Ectodermal cell (in vitro differentiated cells): ENCODE measurements around the gene PTGDS.
A peak's percentile ranks its signal among the peaks of the same experiment; 100 is the strongest.

Experiments used
- H3K27ac ChIP-seq: 2 replicates; pipeline ENCODE4 v1.7.0; 2013; ENCODE audit warnings: mild to moderate bottlenecking, low read depth, low read length; ENCODE audit not compliant: insufficient read depth, poor library complexity, severe bottlenecking
- H3K27me3 ChIP-seq: 2 replicates; pipeline ENCODE4 v1.7.0; 2013; ENCODE audit warnings: mild to moderate bottlenecking, low read length; ENCODE audit not compliant: insufficient read depth, control insufficient read depth, poor library complexity, severe bottlenecking
- H3K36me3 ChIP-seq: one replicate; pipeline ENCODE4 v1.7.0; 2013; ENCODE audit warnings: low read length; ENCODE audit not compliant: control insufficient read depth, insufficient read depth
- H3K4me1 ChIP-seq: one replicate; pipeline ENCODE4 v1.7.0; 2013; ENCODE audit warnings: low read length; ENCODE audit not compliant: control insufficient read depth, insufficient read depth
- H3K4me3 ChIP-seq: 2 replicates; pipeline ENCODE4 v1.7.0; 2013; ENCODE audit warnings: low read depth, low read length, control low read depth; ENCODE audit not compliant: insufficient read depth
- H3K9me3 ChIP-seq: 2 replicates; pipeline ENCODE4 v1.7.0; 2013; ENCODE audit warnings: mild to moderate bottlenecking, low read length, moderate library complexity; ENCODE audit not compliant: control insufficient read depth
- WGBS, 2 experiments: methylation state at CpG; one replicate each; pipeline ENCODE4 v1.1.7; 2013; ENCODE audit warnings: missing lambda C conversion rate in 2 of 2; 5-methylcytosine and 5-hydroxymethylcytosine counted together

Gene PTGDS

DNA sequence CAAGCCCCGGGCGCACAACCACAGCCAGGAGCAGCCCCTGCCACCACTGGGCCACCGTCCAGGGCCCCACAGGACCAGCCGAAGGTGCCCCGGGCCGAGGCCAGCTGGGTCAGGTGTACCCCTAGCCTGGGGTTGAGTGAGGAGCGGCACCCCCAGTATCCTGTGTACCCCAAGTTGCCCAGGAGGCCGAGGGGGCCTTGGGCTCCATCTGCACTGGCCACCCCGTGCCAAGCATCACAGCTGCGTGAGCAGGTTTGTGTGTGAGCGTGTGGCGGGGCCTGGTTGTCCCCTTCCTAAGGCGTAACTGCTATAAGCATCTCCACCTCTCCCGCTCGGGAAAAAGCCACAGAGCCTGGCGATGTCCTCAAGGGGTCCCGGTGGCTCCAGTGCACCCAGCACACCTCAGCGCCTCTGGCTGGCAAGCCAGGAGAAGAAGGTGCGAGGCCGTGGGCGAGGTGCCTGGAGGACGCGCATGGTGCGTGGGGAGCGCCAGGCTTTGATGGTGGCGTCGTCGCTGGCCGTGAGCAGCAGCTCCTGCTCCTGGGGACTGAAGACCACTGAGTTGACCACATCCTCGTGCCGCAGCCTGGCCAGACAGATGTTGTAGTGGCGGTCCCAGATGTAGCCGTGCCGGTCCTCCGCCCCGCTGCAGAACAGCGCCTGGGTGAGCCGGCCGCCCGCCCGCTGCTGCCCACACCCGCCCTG is 36.6 kb upstream of the PTGDS start:
- Histone ChIP-seq H3K27ac (no peak overlapping the region), H3K4me1 (peaks cover 10% of the 10 kb centered on the region), H3K36me3 (peaks cover 37% of the 10 kb centered on the region), H3K4me3 (no peak overlapping the region), H3K9me3 (no peaks in the 10 kb centered on the region), H3K27me3 (no peaks in the 10 kb centered on the region)
- 96 to 97% methylated on average over 42 of the region's 42 CpGs for WGBS, 2 experiments

DNA sequence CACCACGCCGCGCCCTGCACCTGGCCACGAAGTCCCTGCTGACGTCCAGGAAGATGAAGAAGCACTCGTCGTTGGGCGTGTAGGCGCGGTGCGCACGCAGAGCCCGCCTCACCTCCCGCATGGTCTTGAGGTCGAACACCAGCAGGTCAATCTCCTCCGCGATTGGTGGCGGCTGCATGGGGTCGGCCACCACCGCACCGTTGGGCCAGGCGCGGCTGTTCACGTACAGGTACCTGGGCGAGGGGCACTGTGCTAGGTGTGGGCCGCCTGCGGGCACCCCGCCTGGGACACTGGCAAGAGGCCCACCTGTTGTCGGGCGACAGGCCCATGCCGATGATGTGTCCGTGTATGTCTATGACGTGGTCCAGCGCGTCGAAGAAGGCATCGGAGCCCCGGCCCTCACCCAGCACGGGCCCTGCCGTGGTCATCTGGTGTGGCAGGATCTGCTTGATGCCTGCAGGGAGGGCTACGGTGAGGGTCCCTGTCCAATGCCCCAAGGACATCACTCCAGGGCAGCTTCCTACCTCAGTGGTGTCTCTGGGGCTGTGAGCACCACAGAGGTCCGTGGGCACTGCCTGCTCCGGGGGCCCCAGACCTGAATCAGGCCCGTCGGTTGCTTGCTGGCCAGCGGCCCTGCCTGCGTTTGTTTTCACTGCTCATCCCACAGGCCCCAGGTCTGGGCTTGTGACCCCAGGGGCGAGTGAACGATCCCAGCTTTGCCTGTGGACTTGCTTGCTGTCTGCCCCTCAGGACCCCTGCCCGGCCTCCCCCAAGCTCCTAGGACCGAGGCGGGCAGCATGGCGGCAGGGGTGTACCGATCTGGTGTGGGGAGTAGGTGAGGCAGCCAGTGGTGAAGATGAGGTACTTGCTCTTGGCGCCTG is 35.8 kb upstream of the PTGDS start:
- no peak overlapping the region for H3K4me3 ChIP-seq
- H3K27me3 ChIP-seq: no peaks in the 10 kb centered on the region
- WGBS, 2 experiments: 96% methylated on average over 55 of the region's 55 CpGs
- H3K36me3 ChIP-seq: peaks cover 37% of the 10 kb centered on the region
- H3K27ac ChIP-seq: no peak overlapping the region
- H3K4me1 ChIP-seq: peaks cover 10% of the 10 kb centered on the region
- no peaks in the 10 kb centered on the region for H3K9me3 ChIP-seq

DNA sequence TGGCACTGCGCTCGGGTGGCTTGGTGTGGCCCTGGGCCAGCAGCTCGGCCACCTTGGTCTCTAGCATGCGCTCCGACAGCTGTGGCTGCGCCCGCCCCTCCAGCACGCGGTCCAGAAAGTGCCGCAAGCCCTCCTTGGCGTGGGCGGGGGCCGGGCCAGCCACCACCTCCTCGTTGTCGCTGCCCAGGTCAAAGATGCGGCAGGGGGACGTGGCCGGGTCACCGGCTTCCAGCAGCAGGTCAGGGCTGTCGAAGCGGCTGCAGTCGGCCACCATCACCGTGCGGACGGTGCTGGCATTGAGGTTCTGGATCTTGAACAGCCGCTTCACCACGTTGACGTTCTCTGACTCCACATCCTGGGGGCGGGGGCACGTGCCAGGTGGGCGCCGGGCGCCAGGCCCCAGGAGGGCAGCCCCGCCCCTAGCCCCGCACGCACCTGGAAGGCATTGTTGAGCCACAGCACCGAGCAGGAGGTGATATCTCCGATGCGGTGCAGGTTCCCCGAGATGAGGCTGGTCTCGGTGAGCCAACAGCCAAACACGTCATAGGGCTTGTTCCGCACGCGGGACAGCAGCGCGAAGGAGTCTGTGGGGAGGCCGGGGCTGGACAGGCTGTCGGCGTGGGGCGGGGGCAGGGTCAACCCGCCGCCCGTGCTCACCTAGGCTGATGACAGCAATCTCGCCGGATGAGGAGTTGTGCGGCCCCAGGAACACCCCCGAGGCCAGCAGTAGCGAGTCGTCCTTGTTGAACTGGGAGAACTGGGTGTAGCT is 35.0 kb upstream of the PTGDS start:
- peaks cover 10% of the 10 kb centered on the region for H3K4me1 ChIP-seq
- no peaks in the 10 kb centered on the region for H3K9me3 ChIP-seq
- peaks cover 37% of the 10 kb centered on the region for H3K36me3 ChIP-seq
- no peak overlapping the region for H3K27ac ChIP-seq
- no peak overlapping the region for H3K4me3 ChIP-seq
- H3K27me3 ChIP-seq: no peaks in the 10 kb centered on the region
- WGBS, 2 experiments: 95 to 96% methylated on average over 60 of the region's 60 CpGs

DNA sequence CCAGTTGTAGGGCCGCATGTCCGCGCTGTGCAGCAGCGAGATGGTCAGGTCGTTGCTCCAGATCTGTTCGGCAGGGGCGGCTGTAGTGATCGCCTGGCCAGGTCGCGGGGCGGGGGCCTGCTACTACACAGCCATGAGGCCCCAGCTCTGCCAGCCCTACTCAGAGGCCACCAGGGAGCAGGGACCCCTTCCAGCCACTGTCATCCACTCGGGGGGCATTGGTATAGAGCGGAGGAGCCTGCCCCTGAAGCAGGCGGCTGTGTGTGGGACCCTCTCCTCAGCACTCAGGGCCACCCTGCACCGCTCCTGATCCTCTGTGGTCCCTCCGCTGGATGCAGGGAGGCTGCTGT is 34.4 kb upstream of the PTGDS start:
- Histone ChIP-seq H3K36me3 (peaks cover 37% of the 10 kb centered on the region), H3K27ac (no peak overlapping the region), H3K4me3 (no peak overlapping the region), H3K4me1 (peaks cover 15% of the 10 kb centered on the region), H3K9me3 (no peaks in the 10 kb centered on the region), H3K27me3 (no peaks in the 10 kb centered on the region)
- 96% methylated on average over 16 of the region's 16 CpGs for WGBS, 2 experiments

DNA sequence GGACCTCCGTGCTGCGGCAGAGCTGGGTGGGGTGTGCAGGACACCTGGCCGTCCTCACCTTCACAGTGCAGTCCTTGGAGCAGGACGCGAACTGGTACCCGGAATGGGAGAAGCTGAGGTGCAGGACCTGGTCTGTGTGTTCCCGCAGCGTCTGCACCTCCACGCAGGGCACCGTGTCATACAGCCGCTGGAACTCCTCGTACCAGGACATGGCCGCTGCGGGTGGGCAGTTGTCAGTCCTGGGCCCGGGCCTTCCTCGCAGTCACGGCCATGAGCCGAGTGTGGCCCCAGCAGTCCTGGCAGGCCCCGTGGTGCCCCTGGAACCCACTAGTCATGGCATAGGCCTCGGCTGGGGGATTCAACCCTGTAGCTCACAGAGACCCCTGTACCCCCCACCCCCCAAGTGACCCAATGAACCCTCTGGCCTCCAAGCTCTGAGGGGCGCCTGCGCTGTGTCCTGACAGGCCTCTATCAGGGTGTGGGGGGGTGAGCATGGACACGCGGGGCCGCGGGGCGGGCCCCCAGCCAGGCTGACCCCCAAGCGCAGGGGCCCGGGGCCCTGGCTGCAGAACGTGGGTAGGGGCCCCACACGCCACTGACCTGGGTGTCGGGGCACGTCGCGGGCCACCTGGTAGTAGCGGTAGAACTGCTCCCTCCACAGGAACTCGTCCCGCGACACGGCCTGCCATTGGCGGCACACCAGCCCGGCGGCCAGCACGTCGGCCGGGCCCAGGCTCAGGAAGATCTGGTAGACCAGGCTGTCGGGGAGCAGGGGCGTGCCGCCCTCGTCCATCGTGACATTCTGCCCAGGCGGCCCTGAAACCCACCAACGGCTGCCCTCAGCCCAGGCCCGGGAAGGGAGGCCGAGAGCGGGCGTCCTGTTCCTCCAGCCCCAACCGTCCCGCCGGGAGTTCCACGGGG is 33.8 kb upstream of the PTGDS start:
- WGBS, 2 experiments: 31% methylated on average over 61 of the region's 61 CpGs

DNA sequence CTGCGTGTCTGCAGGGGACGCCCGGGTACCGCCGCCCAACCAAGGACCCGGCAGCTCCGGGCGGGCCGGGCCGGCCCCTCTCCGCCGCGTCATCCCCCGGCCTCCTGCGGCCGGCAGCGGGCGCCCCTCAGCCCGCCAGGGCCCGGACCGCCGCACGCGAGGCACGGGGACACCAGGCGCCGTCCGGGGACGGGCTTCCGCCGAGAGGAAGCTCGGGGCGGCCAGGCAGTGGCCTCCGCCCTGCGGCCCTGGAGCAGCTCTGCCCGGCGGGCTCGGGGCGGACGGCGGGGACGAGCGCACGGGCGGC is 33.1 kb upstream of the PTGDS start:
- H3K27ac ChIP-seq: peak overlapping the region; percentile 50
- WGBS, 2 experiments: 0% methylated on average over 45 of the region's 45 CpGs
- peaks cover 31% of the 10 kb centered on the region for H3K36me3 ChIP-seq

More for the DNA sequence above, 33.8 kb upstream of the PTGDS start:
- Histone ChIP-seq H3K4me1 (peaks cover 15% of the 10 kb centered on the region), H3K4me3 (peak overlapping the region; percentile 69), H3K9me3 (no peaks in the 10 kb centered on the region), H3K27me3 (no peaks in the 10 kb centered on the region), H3K36me3 (peaks cover 34% of the 10 kb centered on the region), H3K27ac (peak overlapping the region; percentile 50)

DNA sequence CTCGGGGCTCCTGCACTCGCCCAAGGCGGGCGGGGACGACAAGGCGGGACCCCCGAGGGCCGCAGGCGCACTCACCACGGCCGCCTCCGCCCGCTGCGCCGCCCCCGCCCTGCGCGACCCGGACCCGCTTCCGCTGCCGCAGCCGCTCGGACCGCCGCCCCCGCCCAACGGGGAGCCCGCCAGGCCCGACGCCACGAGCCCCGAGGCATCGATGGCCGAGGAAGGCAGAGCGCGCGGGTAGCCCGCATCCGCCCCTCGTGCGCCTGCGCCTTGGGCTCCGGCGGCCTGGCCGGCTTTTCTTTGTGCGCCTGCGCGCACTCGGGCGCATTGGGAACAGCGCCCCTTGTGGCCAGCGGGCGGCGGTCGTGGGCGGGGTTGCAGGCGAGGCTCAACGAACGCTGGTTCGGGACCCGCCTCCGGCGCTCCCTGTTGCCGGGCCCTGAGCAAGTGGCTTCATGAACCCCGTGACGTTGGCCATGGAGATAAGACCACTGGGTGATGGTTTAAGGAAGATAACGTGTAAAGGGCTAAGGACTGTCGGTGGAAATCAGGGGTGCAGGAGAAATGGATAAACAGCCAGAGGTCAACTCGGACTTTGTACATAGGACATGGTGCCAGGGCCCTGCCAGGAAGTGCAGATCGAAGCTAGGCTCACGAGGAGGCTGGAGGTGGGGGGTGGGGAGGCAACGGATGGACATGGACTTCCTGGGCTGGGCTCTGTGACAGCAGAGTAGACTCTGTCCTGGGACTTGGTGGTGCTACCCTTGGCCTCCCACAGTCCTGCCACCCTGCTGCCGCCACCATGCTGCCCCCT is 32.6 kb upstream of the PTGDS start, which contains the start of the genes C8G and FBXW5:
TSS of gene C8G (plus strand) at position 725 of the 814 bp plus-strand sequence. CDS start at position 803, 78 bp downstream.
TSS of gene FBXW5 (minus strand) at position 220 of the 814 bp plus-strand sequence. CDS start 655 bp downstream, outside the sequence.
- Histone ChIP-seq H3K36me3 (peaks cover 27% of the 10 kb centered on the region), H3K27ac (peak within 1 kb of the TSS; percentile 50), H3K4me3 (peak within 1 kb of the TSS; percentile 69), H3K4me1 (peaks cover 15% of the 10 kb centered on the region), H3K27me3 (no peaks in the 10 kb centered on the region), H3K9me3 (no peaks in the 10 kb centered on the region)
- 7% methylated on average over 74 of the region's 74 CpGs for WGBS, 2 experiments

More for the DNA sequence above, 33.1 kb upstream of the PTGDS start:
- H3K27me3 ChIP-seq: no peaks in the 10 kb centered on the region
- H3K9me3 ChIP-seq: no peaks in the 10 kb centered on the region
- H3K4me3 ChIP-seq: peak overlapping the region; percentile 69
- H3K4me1 ChIP-seq: peaks cover 15% of the 10 kb centered on the region

DNA sequence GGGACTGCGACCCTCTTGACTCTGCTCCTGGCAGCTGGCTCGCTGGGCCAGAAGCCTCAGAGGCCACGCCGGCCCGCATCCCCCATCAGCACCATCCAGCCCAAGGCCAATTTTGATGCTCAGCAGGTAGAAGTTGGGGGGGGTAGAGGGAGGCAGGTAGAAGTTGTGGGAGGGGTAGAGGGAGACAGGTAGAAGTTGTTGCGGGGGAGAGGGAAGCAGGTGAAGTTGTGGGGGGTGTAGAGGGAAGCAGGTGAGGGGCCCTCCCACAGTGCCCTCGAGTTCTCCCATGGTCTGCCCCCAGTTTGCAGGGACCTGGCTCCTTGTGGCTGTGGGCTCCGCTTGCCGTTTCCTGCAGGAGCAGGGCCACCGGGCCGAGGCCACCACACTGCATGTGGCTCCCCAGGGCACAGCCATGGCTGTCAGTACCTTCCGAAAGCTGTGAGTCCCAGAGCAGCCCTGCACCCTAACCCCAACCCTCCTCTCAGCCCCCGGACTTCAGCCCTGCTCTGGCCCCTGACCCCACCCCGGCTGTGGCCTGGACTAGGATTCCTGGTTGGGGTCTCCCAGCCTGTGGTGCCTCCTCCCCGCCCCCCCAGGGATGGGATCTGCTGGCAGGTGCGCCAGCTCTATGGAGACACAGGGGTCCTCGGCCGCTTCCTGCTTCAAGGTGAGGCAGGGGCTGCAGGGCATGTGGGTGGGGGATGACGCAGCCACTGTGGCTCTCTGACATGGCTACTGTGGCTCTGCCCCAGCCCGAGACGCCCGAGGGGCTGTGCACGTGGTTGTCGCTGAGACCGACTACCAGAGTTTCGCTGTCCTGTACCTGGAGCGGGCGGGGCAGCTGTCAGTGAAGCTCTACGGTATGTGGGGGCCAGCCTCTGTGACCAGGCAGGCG is 31.7 kb upstream of the PTGDS start:
- no peaks in the 10 kb centered on the region for H3K27me3 ChIP-seq
- 90% methylated on average over 30 of the region's 30 CpGs for WGBS, 2 experiments
- no peak overlapping the region for H3K4me3 ChIP-seq
- peaks cover 19% of the 10 kb centered on the region for H3K36me3 ChIP-seq
- H3K4me1 ChIP-seq: peaks cover 19% of the 10 kb centered on the region
- no peak overlapping the region for H3K27ac ChIP-seq
- no peaks in the 10 kb centered on the region for H3K9me3 ChIP-seq
